HepG2 (cell line): ENCODE measurements around the gene NES. TPM values are rescaled to one million over a fixed set of nuclear protein-coding genes. Genes with fewer than 3 reads are reported as not detected.

Experiments
- ATAC-seq: fragments of 200-7000 bp; cut with Tn5 transposase; 3 replicates; pipeline ENCODE4 v1.9.1; 2020; ENCODE audit warnings: mild to moderate bottlenecking, moderate library complexity
- BruUV-seq: library from RNA; stranded (reverse); fragments of 400-500 nt; replicated peaks from 2 replicates; lab custom pipeline; 2021; lab: Mats Ljungman, UMichigan
- CTCF ChIA-PET: fragments of 300-600 bp; formaldehyde crosslinking; extraction: SDS; loops from one replicate; lab custom pipeline; 2021; ENCODE audit warnings: low total read pairs, inconsistent platforms, low intra/inter-chr PET ratio; lab: Yijun Ruan, JAX
- POLR2A ChIA-PET: fragments of 350-600 bp; sonication (Branson Sonifier 250); formaldehyde crosslinking; loops from one replicate; lab custom pipeline; 2020; ENCODE audit warnings: antibody characterized with exemption, inconsistent platforms; lab: Yijun Ruan, JAX
- DNase-seq: peaks from one replicate; pipeline ENCODE4 v3.0.0-alpha.2; 2015; ENCODE audit warnings: low spot score
- FAIRE-seq: peaks from 3 replicates; lab custom pipeline; 2011; peaks lifted over from hg19 to GRCh38; lab: Jason Lieb, UNC
- H2AFZ ChIP-seq: one replicate; pipeline ENCODE4 v1.6.1; 2011; ENCODE audit warnings: low read length, inconsistent platforms
- H3K27ac ChIP-seq: fragments of 300-600 bp; 3 replicates; pipeline ENCODE4 v1.8.0; 2011; ENCODE audit warnings: mixed run types, mild to moderate bottlenecking, mixed read lengths, low read length, inconsistent platforms; ENCODE audit not compliant: insufficient read depth; ENCODE audit errors: extremely low read length
- H3K27me3 ChIP-seq, 2 experiments: fragments of 200-600 bp in 1 of 2; 2 replicates in 1 of 2; 3 replicates in 1 of 2; pipeline versions ENCODE4 v1.6.0 to v1.8.0; 2011; ENCODE audit warnings: low read length in 2 of 2, mild to moderate bottlenecking in 2 of 2, moderate library complexity in 2 of 2, inconsistent platforms in 1 of 2; ENCODE audit not compliant: insufficient read depth in 2 of 2, control insufficient read depth in 1 of 2
- H3K36me3 ChIP-seq, 2 experiments: fragments of 200-600 bp in 1 of 2; replicated peaks in 1 of 2; 2 replicates in 1 of 2; 3 replicates in 1 of 2; pipeline versions ENCODE4 v1.5.1 to v1.8.0; 2011; ENCODE audit warnings: low read length in 2 of 2, inconsistent platforms in 1 of 2; ENCODE audit not compliant: insufficient read depth in 2 of 2, control insufficient read depth in 1 of 2
- H3K4me1 ChIP-seq: 2 replicates; pipeline ENCODE4 v1.5.1; 2012; ENCODE audit warnings: low read length, inconsistent platforms; ENCODE audit not compliant: insufficient read depth
- H3K4me2 ChIP-seq: 2 replicates; pipeline ENCODE4 v1.6.0; 2011; ENCODE audit warnings: low read depth, low read length, inconsistent platforms
- H3K4me3 ChIP-seq, 3 experiments: fragments of 200-600 bp in 1 of 3; sonication (generic), shearing (Covaris generic) in 1 of 3; replicated peaks in 1 of 3; 2 replicates each; pipeline ENCODE4 v1.5.1; 2011 to 2016; ENCODE audit warnings: low read length in 3 of 3, inconsistent platforms in 2 of 3, low read depth in 2 of 3, mild to moderate bottlenecking in 2 of 3, control low read depth in 1 of 3, mixed read lengths in 1 of 3; ENCODE audit not compliant: insufficient read depth in 1 of 3
- H3K79me2 ChIP-seq: one replicate; pipeline ENCODE4 v1.6.1; 2011; ENCODE audit warnings: low read length, inconsistent platforms; ENCODE audit not compliant: insufficient read depth
- H3K9ac ChIP-seq: 2 replicates; pipeline ENCODE4 v1.6.0; 2011; ENCODE audit warnings: mild to moderate bottlenecking, low read depth, low read length, inconsistent platforms; ENCODE audit not compliant: insufficient read depth
- H3K9me3 ChIP-seq: 2 replicates; pipeline ENCODE4 v1.5.1; 2012; ENCODE audit warnings: mild to moderate bottlenecking, low read length
- H4K20me1 ChIP-seq: 2 replicates; pipeline ENCODE4 v1.6.0; 2011; ENCODE audit warnings: inconsistent platforms, mild to moderate bottlenecking, low read length, moderate library complexity; ENCODE audit not compliant: insufficient read depth
- ETS1 ChIP-seq: sonication (generic); formaldehyde crosslinking; IDR thresholded peaks from 2 replicates; pipeline ENCODE4 v1.4.0; 2020; ENCODE audit warnings: missing genetic modification reagents
- HDAC1 ChIP-seq: sonication (generic); formaldehyde crosslinking; IDR thresholded peaks from 2 replicates; pipeline ENCODE4 v1.5.1; 2020; ENCODE audit warnings: mild to moderate bottlenecking, missing genetic modification reagents
- KLF9 ChIP-seq: IDR thresholded peaks from 2 replicates; pipeline ENCODE4 v1.6.1; 2016; ENCODE audit warnings: low read depth
- MEF2D ChIP-seq: sonication (generic); formaldehyde crosslinking; IDR thresholded peaks from 2 replicates; pipeline ENCODE4 v1.5.1; 2020; ENCODE audit warnings: mild to moderate bottlenecking, missing genetic modification reagents
- PHF21A ChIP-seq: sonication (generic); formaldehyde crosslinking; IDR thresholded peaks from 2 replicates; pipeline ENCODE4 v1.5.0; 2020; ENCODE audit warnings: mild to moderate bottlenecking, missing genetic modification reagents
- RBFOX2 ChIP-seq: fragments of 200-400 bp; formaldehyde crosslinking; IDR thresholded peaks from 2 replicates; pipeline ENCODE4 v1.6.1; 2017; ENCODE audit warnings: low read depth, mild to moderate bottlenecking, low read length
- SNAI1 ChIP-seq: sonication (generic); formaldehyde crosslinking; IDR thresholded peaks from 2 replicates; pipeline ENCODE4 v1.5.0; 2020; ENCODE audit warnings: mild to moderate bottlenecking, missing genetic modification reagents, borderline replicate concordance
- THYN1 ChIP-seq: sonication (generic); formaldehyde crosslinking; IDR thresholded peaks from 2 replicates; pipeline ENCODE4 v1.8.1; 2023; ENCODE audit warnings: low read depth, mild to moderate bottlenecking, moderate library complexity, missing genetic modification reagents, borderline replicate concordance
- USF2 ChIP-seq, 2 experiments: sonication (generic) in 1 of 2; formaldehyde crosslinking in 1 of 2; IDR thresholded peaks; 2 replicates each; pipeline versions ENCODE4 v1.5.1 to v1.6.1; 2011 to 2020; ENCODE audit warnings: borderline replicate concordance in 1 of 2, low read depth in 1 of 2, low read length in 1 of 2, mild to moderate bottlenecking in 1 of 2, missing genetic modification reagents in 1 of 2, moderate library complexity in 1 of 2
- ZNF276 ChIP-seq: sonication (generic); formaldehyde crosslinking; IDR thresholded peaks from 2 replicates; pipeline ENCODE4 v1.4.0; 2020; ENCODE audit warnings: mild to moderate bottlenecking, low read depth, missing genetic modification reagents
- ZNF30 ChIP-seq: sonication (generic); formaldehyde crosslinking; IDR thresholded peaks from 2 replicates; pipeline ENCODE4 v1.5.0; 2020; ENCODE audit warnings: mild to moderate bottlenecking, missing genetic modification reagents
- ZNF704 ChIP-seq: sonication (generic); formaldehyde crosslinking; IDR thresholded peaks from 2 replicates; pipeline ENCODE4 v1.8.1; 2023; ENCODE audit warnings: mild to moderate bottlenecking, inconsistent platforms, moderate library complexity, missing genetic modification reagents, borderline replicate concordance
- ZNF780A ChIP-seq: sonication (generic); formaldehyde crosslinking; IDR thresholded peaks from 2 replicates; pipeline ENCODE4 v1.8.0; 2022; ENCODE audit warnings: mild to moderate bottlenecking, missing genetic modification reagents, moderate library complexity
- ZNF788 ChIP-seq: sonication (generic); formaldehyde crosslinking; IDR thresholded peaks from 2 replicates; pipeline ENCODE4 v1.5.0; 2020; ENCODE audit warnings: mild to moderate bottlenecking, missing genetic modification reagents, borderline replicate concordance
- WGBS: methylation state at CpG from one replicate; pipeline ENCODE4 v1.1.6; 2017; ENCODE audit warnings: low lambda C conversion rate; 5-methylcytosine and 5-hydroxymethylcytosine counted together
- in situ Hi-C: cut with HindIII; loops from 2 replicates; pipeline ENCODE4 v1.10.0; 2017; ENCODE audit warnings: low pct_unique_long_range_greater_than_20kb; ENCODE audit not compliant: extremely low pct_ligation_motif_present
- intact Hi-C: fragments of 100-400 bp; cut with micrococcal nuclease; formaldehyde crosslinking; loops from one replicate; pipeline ENCODE4 v1.10.0; 2022; ENCODE audit not compliant: unreplicated experiment
- polyA plus RNA-seq, 8 experiments: library from polyadenylated mRNA; depleted of rRNA in 3 of 8; stranded (reverse) in 7 of 8; unstranded in 1 of 8; fragments of >200 nt; fragmentation: Illumina TruSeq in 4 of 8; extraction: Trizol in 4 of 8; gene quantifications; 2 replicates each; pipeline versions ENCODE4 v1.2.1 to v1.2.3, GENCODE V29; 2011 to 2016; ENCODE audit warnings: low read depth in 4 of 8, missing spikeins in 1 of 8, mixed read lengths in 1 of 8; ENCODE audit not compliant: insufficient read depth in 1 of 8
- total RNA-seq, 5 experiments: library from RNA; depleted of rRNA; stranded (reverse); fragments of >200 nt; fragmentation: Illumina TruSeq; extraction: Trizol; gene quantifications; 2 replicates each; pipeline ENCODE4 v1.2.3, GENCODE V29; 2016; ENCODE audit warnings: low read depth in 1 of 5

NES gene
- total and polyA plus RNA-seq, 2 of the 13 experiments (the other 11 are each of a cell fraction or from before 2014, with no cell fraction given): 1.7 to 16.6 TPM

- Histone ChIP-seq H3K27me3 (no peaks in the 10 kb centered on the region; a peak in 1 of 5 replicates), H4K20me1 (no peaks in the 10 kb centered on the region), H3K4me1 (peaks cover 77% of the 10 kb centered on the region), H3K9ac (peak overlapping the region; percentile 59; the same call in 1 of the 2 replicates), H3K79me2 (peaks cover 10% of the 10 kb centered on the region), H3K4me2 (peak overlapping the region; percentile 96), H3K9me3 (no peaks in the 10 kb centered on the region), H3K4me3 (peak overlapping the region; percentile 6 to 69 (median 47)), H3K36me3 (no peaks in the 10 kb centered on the region), H2AFZ (no peak overlapping the region), H3K27ac (peak overlapping the region; percentile 35)
- WGBS: 0% methylated on average over 3 of the region's 16 CpGs
- ATAC-seq (peak; percentile 8), FAIRE-seq (peak; percentile 65), DNase-seq (peak; percentile 78)
- intact Hi-C loops: loop anchor here (10.0 kb wide), 1 partner anchor 60 kb away; the partner anchor contains the start of genes ISG20L2 and METTL25B
- in situ Hi-C loops: no loop called here
- POLR2A ChIA-PET: interaction anchor here (0.9 to 11.4 kb wide), 7 partner anchors 9 to 102 kb away, joined by 3 to 189 read pairs (median 3); partner anchors contain the start of genes ISG20L2, METTL25B, MRPL24 and NAXE
- no TSS peak for BruUV-seq
- CTCF ChIA-PET: no interaction called here
- TF ChIP-seq HDAC1 (CRISPR knock-in tag): 0 out of 2 replicates have a peak, but pooled peaks have one; percentile 18
- no peak for TF ChIP-seq ZNF30
- TF ChIP-seq SNAI1: no peak
- TF ChIP-seq USF2 (IDR thresholded peaks at IDR 0.05; ENCODE audit: low read depth, low read length): no peak
- TF ChIP-seq USF2 (CRISPR knock-in tag; IDR thresholded peaks at IDR 0.05; ENCODE audit: borderline replicate concordance): peak; percentile 54; the same call in 1 of the 2 replicates
- TF ChIP-seq KLF9 (CRISPR knock-in tag): no peak
- no peak for TF ChIP-seq ZNF276
- no peak for TF ChIP-seq ETS1 (CRISPR knock-in tag)
- 0 out of 2 replicates have a peak, but pooled peaks have one; percentile 25 for TF ChIP-seq MEF2D (CRISPR knock-in tag)
- no peak for TF ChIP-seq ZNF780A
- no peak for TF ChIP-seq ZNF788 (CRISPR knock-in tag)
- TF ChIP-seq PHF21A: peak; percentile 90
- no peak for TF ChIP-seq ZNF704 (CRISPR knock-in tag)
- 0 out of 2 replicates have a peak, but pooled peaks have one; percentile 19 for TF ChIP-seq RBFOX2
- TF ChIP-seq THYN1: no peak
These were observed 12.3 kb downstream of the NES start for GRCh38 chr1:156664767-156665411.
